Heart left ventricle (tissue), 13 donors: ENCODE measurements around the gene CCDC201.

ENCODE experiments used
- POLR2A ChIP-seq, 2 donors: fragments of 450-650 bp; IDR thresholded peaks; one replicate each; pipeline ENCODE4 v1.6.1; 2017; ENCODE audit warnings: antibody characterized with exemption in 2 of 2, mild to moderate bottlenecking in 2 of 2, moderate library complexity in 2 of 2
- TF ChIP-seq, protein P1 (sequence below), 12 donors: fragments of 200-600 bp; sonication (generic) in 4 of 12; IDR thresholded peaks; one replicate each; pipeline versions ENCODE4 v1.5.0 to v1.8.0; 2018 to 2022; ENCODE audit warnings: antibody characterized with exemption in 12 of 12, mild to moderate bottlenecking in 5 of 12
- donor health status: ischemic (EF 13 %, LVEDD 7.1; RV severe dilation, severe dysfunction).
- donor health status: DM: no; HTN: yes; CAD: no.
- donor health status: DM: no; HTN: no; CAD: no.
- donor health status: ischemic (EF 25% LVEDD 6.9; RV normal size, moderate dysfunction).
- donor health status: ischemic (EF 25% LVEDD 5.7; RV mildly dilated, moderate dysfunction).
- donor health status: ischemic (EF 35%, LVEDD 5.7; RV mildly dilated, moderate dysfunction).
- donor health status: nonischemic (EF 11% LVEDD 7.7; RV severe dilation, severe dysfunction).
- donor health status: DM: yes; HTN: yes; CAD: no.
- donor health status: PGD.
- donor health status: ischemic (EF 29% LVEDD 5.4; RV normal size, mild dysfunction).
- donor health status: nonischemic (EF 23%, LVEDD 6.1; RV moderate dilation, normal function).

DNA sequence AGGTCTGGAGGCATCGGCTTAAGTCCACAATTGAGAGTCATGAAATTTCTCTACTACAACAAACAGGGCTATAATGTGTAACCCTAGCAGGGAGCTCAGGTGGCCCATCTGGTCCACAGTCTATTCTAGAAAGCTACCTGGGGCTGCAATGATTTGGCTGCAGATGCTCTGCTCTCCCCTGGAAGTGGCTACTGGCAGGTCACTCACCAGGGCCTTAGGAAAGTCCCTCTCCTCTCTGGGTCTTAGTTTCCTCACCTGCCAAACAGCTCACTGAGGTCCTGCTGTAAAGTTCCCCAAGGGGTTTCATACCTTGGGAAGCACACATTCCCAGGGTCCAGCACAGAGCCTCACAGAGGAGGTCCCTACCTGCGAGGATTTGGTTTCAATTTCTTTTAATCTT is 45.7 kb upstream of the CCDC201 start:
- TF ChIP-seq, protein P1, sequence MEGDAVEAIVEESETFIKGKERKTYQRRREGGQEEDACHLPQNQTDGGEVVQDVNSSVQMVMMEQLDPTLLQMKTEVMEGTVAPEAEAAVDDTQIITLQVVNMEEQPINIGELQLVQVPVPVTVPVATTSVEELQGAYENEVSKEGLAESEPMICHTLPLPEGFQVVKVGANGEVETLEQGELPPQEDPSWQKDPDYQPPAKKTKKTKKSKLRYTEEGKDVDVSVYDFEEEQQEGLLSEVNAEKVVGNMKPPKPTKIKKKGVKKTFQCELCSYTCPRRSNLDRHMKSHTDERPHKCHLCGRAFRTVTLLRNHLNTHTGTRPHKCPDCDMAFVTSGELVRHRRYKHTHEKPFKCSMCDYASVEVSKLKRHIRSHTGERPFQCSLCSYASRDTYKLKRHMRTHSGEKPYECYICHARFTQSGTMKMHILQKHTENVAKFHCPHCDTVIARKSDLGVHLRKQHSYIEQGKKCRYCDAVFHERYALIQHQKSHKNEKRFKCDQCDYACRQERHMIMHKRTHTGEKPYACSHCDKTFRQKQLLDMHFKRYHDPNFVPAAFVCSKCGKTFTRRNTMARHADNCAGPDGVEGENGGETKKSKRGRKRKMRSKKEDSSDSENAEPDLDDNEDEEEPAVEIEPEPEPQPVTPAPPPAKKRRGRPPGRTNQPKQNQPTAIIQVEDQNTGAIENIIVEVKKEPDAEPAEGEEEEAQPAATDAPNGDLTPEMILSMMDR (IDR thresholded peaks at IDR 0.05), result no peak
- no peak for TF ChIP-seq POLR2A (IDR thresholded peaks at IDR 0.05)
